Measurements from ENCODE around the gene CXCL14.

Gene CXCL14

DNA sequence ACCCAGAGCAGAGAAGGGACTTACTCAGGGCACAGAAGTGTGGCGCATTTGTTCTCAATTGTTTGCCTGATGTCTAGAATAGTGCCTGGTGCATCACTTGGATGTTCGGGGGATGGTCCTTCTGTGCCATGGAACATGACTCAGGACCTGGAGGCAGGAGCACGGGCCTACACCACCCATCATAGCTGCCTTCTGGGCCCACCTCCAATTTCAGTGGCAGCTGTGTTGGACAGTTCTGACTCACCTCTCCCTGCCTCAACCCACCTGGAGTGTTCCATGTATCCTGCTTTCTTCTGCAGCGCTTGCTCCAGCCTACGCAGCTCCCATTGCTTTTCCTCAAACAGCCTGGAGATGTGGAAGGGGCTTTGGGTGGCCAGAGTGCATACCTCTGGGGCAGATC lies 12.5 kb upstream of the CXCL14 start:
- DNase-seq = no peak
- Histone ChIP-seq H3K27ac (no peak overlapping the region), H3K27me3 (ENCODE audit: insufficient read depth, low read depth, severe bottlenecking) (peaks cover 63% of the 10 kb centered on the region), H3K4me3 (ENCODE audit: low read depth, low read length) (no peak overlapping the region), H3K36me3 (no peaks in the 10 kb centered on the region), H3K9me3 (ENCODE audit: severe bottlenecking) (no peaks in the 10 kb centered on the region)
- TF ChIP-seq, protein P1, sequence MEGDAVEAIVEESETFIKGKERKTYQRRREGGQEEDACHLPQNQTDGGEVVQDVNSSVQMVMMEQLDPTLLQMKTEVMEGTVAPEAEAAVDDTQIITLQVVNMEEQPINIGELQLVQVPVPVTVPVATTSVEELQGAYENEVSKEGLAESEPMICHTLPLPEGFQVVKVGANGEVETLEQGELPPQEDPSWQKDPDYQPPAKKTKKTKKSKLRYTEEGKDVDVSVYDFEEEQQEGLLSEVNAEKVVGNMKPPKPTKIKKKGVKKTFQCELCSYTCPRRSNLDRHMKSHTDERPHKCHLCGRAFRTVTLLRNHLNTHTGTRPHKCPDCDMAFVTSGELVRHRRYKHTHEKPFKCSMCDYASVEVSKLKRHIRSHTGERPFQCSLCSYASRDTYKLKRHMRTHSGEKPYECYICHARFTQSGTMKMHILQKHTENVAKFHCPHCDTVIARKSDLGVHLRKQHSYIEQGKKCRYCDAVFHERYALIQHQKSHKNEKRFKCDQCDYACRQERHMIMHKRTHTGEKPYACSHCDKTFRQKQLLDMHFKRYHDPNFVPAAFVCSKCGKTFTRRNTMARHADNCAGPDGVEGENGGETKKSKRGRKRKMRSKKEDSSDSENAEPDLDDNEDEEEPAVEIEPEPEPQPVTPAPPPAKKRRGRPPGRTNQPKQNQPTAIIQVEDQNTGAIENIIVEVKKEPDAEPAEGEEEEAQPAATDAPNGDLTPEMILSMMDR (IDR thresholded peaks at IDR 0.05; ENCODE audit: low read depth, low read length) = no peak

DNA sequence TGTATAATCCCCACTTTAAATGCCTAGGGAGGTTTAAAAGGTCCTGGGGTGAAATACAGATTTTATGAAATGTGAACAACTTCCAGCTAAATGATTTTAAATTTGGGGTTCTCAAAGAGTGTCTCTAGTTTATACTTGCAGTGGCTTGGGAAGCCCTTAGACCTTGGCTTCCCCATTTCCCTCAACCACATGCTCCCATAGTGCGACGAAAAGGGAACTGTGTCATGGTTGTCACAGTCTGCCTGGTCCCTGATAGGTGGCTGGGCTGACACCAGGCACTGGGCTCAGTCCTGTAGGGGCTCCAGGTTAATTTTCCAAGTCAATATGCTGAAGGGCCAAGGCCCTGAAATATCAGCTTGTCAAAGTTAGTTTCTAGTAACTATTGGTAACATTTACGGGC lies 10.4 kb upstream of the CXCL14 start:
- H3K4me3 ChIP-seq (ENCODE audit: low read depth, low read length) = no peak overlapping the region
- DNase-seq = no peak
- TF ChIP-seq, protein P1 (IDR thresholded peaks at IDR 0.05; ENCODE audit: low read depth, low read length) = no peak
- no peak overlapping the region for H3K27ac ChIP-seq
- peaks cover 74% of the 10 kb centered on the region for H3K27me3 ChIP-seq (ENCODE audit: insufficient read depth, low read depth, severe bottlenecking)
- H3K9me3 ChIP-seq (ENCODE audit: severe bottlenecking) = no peaks in the 10 kb centered on the region
- H3K36me3 ChIP-seq = no peaks in the 10 kb centered on the region

DNA sequence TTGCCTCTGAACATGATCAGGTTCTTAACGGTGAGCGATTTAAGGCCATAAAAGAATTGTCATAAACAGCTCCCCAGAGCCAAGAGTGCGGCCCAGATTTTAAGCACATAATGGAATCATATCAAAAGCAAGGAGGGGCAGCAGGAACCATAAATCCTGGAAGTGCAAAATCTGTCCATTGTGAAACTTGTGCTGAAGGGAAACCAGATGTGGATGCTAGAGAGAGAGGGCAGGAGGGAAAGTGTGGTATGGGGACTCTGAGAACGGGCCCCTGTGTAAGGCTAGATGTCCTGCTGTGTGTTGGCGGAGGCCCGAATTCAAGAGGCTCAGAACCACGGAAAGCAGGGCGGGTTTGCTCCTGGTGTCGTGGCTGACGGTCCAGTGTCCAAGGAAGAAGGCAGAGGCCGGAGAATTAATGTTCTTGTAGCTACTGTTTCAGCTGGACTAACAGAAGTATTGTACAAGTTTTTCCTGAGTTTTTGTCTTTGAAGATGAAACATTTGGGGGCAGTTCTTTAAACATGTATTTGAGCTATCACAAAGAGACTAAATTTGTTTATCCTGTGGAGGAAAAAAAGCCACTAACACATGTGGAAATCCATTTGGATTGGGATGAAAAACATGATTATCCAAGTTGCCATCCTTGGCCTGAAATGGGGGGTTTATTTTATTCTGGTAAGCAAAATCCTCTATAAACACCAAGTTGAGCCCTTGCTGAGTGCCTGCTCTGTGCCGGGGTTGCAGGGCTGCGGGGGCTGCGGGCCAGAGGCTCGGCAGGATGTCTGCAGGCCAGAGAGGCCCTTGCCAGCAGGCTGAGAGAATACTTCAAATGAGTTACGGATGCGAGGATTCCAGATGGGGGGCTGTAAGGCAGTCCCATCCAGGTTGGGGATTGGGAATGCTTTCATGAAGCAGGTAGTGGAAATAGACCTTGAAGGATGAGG lies 9.2 kb upstream of the CXCL14 start:
- no peaks in the 10 kb centered on the region for H3K36me3 ChIP-seq
- DNase-seq = no peak
- TF ChIP-seq, protein P1 (IDR thresholded peaks at IDR 0.05; ENCODE audit: low read depth, low read length) = no peak
- H3K27ac ChIP-seq = no peak overlapping the region
- H3K4me3 ChIP-seq (ENCODE audit: low read depth, low read length) = no peak overlapping the region
- H3K9me3 ChIP-seq (ENCODE audit: severe bottlenecking) = no peaks in the 10 kb centered on the region
- peaks cover 71% of the 10 kb centered on the region for H3K27me3 ChIP-seq (ENCODE audit: insufficient read depth, low read depth, severe bottlenecking)

DNA sequence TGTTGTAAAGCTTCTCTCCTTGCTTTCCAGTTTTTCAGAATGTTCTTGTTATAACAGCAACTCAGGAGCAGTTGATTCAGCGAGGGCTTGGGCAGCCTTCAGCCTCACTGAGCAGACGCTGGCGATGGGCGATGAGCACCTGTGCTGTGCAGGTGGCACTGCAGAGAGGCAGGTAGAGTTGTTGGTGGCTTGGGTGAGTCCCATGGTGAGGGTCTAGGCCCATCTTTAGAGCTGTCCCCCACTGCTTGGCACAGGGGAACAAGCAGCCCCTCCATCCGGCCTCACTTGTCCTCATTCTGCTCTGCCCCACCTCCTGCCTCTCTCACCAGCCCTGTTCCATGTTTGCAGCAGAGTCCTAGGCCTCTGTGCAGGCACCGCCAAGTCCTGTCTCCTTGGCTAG lies 6.1 kb upstream of the CXCL14 start:
- Histone ChIP-seq H3K4me3 (ENCODE audit: low read depth, low read length) (no peak overlapping the region), H3K27me3 (ENCODE audit: insufficient read depth, low read depth, severe bottlenecking) (peaks cover 69% of the 10 kb centered on the region), H3K36me3 (no peaks in the 10 kb centered on the region), H3K9me3 (ENCODE audit: severe bottlenecking) (no peaks in the 10 kb centered on the region), H3K27ac (no peak overlapping the region)
- TF ChIP-seq, protein P1 (IDR thresholded peaks at IDR 0.05; ENCODE audit: low read depth, low read length) = no peak
- DNase-seq = no peak

DNA sequence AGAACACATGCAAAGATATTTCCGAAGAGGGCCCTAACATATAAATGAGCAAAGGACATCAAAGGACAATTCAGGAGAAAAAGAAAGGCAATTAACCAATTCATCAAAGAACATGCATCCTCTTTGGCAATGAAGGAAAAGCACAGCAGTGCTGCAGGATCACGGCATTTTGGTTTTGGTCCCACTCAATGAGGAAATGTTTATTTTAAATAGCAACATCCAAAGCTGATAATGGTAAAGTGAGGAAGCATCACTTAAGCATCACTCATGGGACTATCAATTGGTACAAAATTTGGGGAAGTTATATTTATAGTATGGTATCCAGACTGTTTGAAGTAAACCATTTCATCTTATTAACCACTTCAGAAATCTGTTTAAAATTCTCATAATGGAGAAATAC lies 5.5 kb upstream of the CXCL14 start:
- no peaks in the 10 kb centered on the region for H3K36me3 ChIP-seq
- H3K9me3 ChIP-seq (ENCODE audit: severe bottlenecking) = no peaks in the 10 kb centered on the region
- TF ChIP-seq, protein P1 (IDR thresholded peaks at IDR 0.05; ENCODE audit: low read depth, low read length) = no peak
- no peak for DNase-seq
- H3K27me3 ChIP-seq (ENCODE audit: insufficient read depth, low read depth, severe bottlenecking) = peaks cover 69% of the 10 kb centered on the region
- no peak overlapping the region for H3K27ac ChIP-seq
- no peak overlapping the region for H3K4me3 ChIP-seq (ENCODE audit: low read depth, low read length)
